ENCODE measurements around the gene RFX4.

Gene RFX4

DNA sequence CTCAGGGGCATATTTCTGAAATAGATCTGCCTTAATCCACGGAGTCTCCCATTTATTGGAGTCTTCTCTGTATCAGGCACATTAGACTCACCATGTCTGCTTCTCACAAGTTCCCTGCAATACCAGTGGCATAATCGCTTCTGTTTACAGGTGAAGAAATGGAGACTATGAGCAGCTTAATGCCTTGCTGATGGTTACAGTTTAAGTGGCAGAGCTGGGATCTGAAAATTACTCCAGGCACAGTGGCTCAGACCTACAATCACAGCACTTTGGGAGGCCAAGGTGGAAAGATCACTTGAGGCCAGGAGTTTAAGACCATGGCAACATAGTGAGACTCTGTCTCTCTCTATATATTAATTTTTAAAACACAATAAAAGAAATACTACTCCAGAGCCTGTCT lies 184.4 kb downstream of the RFX4 start:
- Histone ChIP-seq H3K4me3 (ENCODE audit: low read length) (no peak overlapping the region), H3K9me2 (replicated peaks; ENCODE audit: insufficient read depth, low read length) (no peaks in the 10 kb centered on the region), H3K9me3 (replicated peaks; ENCODE audit: insufficient read depth, low read length) (no peaks in the 10 kb centered on the region), H3K9ac (ENCODE audit: low read length) (no peak overlapping the region), H3K27me3 (replicated peaks; ENCODE audit: insufficient read depth, low read length) (no peaks in the 10 kb centered on the region), H3F3A (ENCODE audit: insufficient read depth, low read length) (no peaks in the 10 kb centered on the region), H2AFZ (ENCODE audit: low read length) (no peak overlapping the region), H3K27ac (ENCODE audit: low read length) (no peak overlapping the region), H3K36me3 (replicated peaks; ENCODE audit: insufficient read depth, low read length) (no peaks in the 10 kb centered on the region), H3K4me1 (ENCODE audit: low read length) (no peaks in the 10 kb centered on the region), H3K4me2 (ENCODE audit: low read depth, low read length) (no peak overlapping the region), H3K79me2 (ENCODE audit: low read length) (no peaks in the 10 kb centered on the region), H4K20me1 (ENCODE audit: insufficient read depth, low read length) (no peaks in the 10 kb centered on the region)
- no peak for DNase-seq
- TF ChIP-seq CTCF (IDR thresholded peaks at IDR 0.05; ENCODE audit: low read length) = no peak
- no peak for TF ChIP-seq EZH2 (optimal IDR thresholded peaks at IDR 0.05; ENCODE audit: low read depth, low read length)
- no peak for TF ChIP-seq EZH2phosphoT487 (IDR thresholded peaks at IDR 0.05; ENCODE audit: low read length)

- Histone ChIP-seq H3K9me3 (replicated peaks; ENCODE audit: insufficient read depth, low read length) (no peaks in the 10 kb centered on the region), H3K4me1 (ENCODE audit: low read length) (no peaks in the 10 kb centered on the region), H4K20me1 (ENCODE audit: insufficient read depth, low read length) (no peaks in the 10 kb centered on the region), H3K9ac (ENCODE audit: low read length) (no peak overlapping the region), H3K4me3 (ENCODE audit: low read length) (no peak overlapping the region), H3K27me3 (replicated peaks; ENCODE audit: insufficient read depth, low read length) (no peaks in the 10 kb centered on the region), H2AFZ (ENCODE audit: low read length) (no peak overlapping the region), H3K4me2 (ENCODE audit: low read depth, low read length) (no peak overlapping the region), H3K79me2 (ENCODE audit: low read length) (no peaks in the 10 kb centered on the region), H3K27ac (ENCODE audit: low read length) (no peak overlapping the region), H3K9me2 (replicated peaks; ENCODE audit: insufficient read depth, low read length) (no peaks in the 10 kb centered on the region), H3F3A (ENCODE audit: insufficient read depth, low read length) (no peaks in the 10 kb centered on the region), H3K36me3 (replicated peaks; ENCODE audit: insufficient read depth, low read length) (no peaks in the 10 kb centered on the region)
- TF ChIP-seq EZH2phosphoT487 (IDR thresholded peaks at IDR 0.05; ENCODE audit: low read length) (no peak), CTCF (IDR thresholded peaks at IDR 0.05; ENCODE audit: low read length) (no peak), EZH2 (optimal IDR thresholded peaks at IDR 0.05; ENCODE audit: low read depth, low read length) (no peak)
- no peak for DNase-seq
Measured at GRCh38 chr12:106767954-106768822, 185.4 kb downstream of the RFX4 start.

DNA sequence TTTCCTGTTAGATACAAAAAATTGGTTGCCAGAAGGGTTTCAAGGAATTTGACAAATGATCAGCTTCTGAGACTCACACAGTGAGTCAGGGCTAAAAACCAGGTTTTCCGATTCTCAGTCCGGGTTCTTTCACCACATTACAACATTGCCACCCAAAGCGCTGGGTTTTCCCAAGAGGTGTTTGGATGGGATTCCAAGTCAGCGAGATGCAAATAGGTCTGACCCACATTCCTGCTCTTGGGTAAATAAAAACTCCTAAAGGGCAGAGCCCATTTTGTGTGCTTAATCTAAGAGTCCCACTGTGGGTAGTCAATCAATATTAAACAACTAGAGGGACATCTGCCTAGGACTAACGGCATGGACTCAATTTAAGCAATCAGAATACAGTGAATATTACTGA lies 186.3 kb downstream of the RFX4 start:
- DNase-seq = no peak
- no peak overlapping the region for H3K4me2 ChIP-seq (ENCODE audit: low read depth, low read length)
- H3K9ac ChIP-seq (ENCODE audit: low read length) = no peak overlapping the region
- H3K36me3 ChIP-seq (replicated peaks; ENCODE audit: insufficient read depth, low read length) = no peaks in the 10 kb centered on the region
- TF ChIP-seq EZH2 (optimal IDR thresholded peaks at IDR 0.05; ENCODE audit: low read depth, low read length) (no peak), CTCF (IDR thresholded peaks at IDR 0.05; ENCODE audit: low read length) (no peak), EZH2phosphoT487 (IDR thresholded peaks at IDR 0.05; ENCODE audit: low read length) (no peak)
- H3K9me3 ChIP-seq (replicated peaks; ENCODE audit: insufficient read depth, low read length) = no peaks in the 10 kb centered on the region
- H3F3A ChIP-seq (ENCODE audit: insufficient read depth, low read length) = no peaks in the 10 kb centered on the region
- no peaks in the 10 kb centered on the region for H4K20me1 ChIP-seq (ENCODE audit: insufficient read depth, low read length)
- no peak overlapping the region for H3K4me3 ChIP-seq (ENCODE audit: low read length)
- H3K27ac ChIP-seq (ENCODE audit: low read length) = no peak overlapping the region
- H3K27me3 ChIP-seq (replicated peaks; ENCODE audit: insufficient read depth, low read length) = no peaks in the 10 kb centered on the region
- no peaks in the 10 kb centered on the region for H3K9me2 ChIP-seq (replicated peaks; ENCODE audit: insufficient read depth, low read length)
- no peaks in the 10 kb centered on the region for H3K79me2 ChIP-seq (ENCODE audit: low read length)
- no peaks in the 10 kb centered on the region for H3K4me1 ChIP-seq (ENCODE audit: low read length)
- H2AFZ ChIP-seq (ENCODE audit: low read length) = no peak overlapping the region

Data from MM.1S (cell line).